NCI-H524 treated with DMSO at 0.1 percent for 48 hours (cell line): ENCODE measurements around the gene KCNC3.

Experiments
- DNase-seq: peaks from one replicate; lab custom pipeline; 2025; lab: John Stamatoyannopoulos, UW

KCNC3 gene

GRCh38 chr19:50329146-50329925 lies at the start of gene KCNC3:
Gene KCNC3 (minus strand): TSS chr19:50329377. CDS start chr19:50329082, 295 bp downstream.
- DNase-seq: peak; percentile 40

- DNase-seq: no peak
Observed at GRCh38 chr19:50378863-50379236, 49.7 kb upstream of the KCNC3 start.

- no peak for DNase-seq
Observed at GRCh38 chr19:50378169-50378862, 49.1 kb upstream of the KCNC3 start.

- no peak for DNase-seq
Observed at GRCh38 chr19:50377517-50377916, 48.3 kb upstream of the KCNC3 start.

- DNase-seq: no peak
Observed at GRCh38 chr19:50377051-50377461, 47.9 kb upstream of the KCNC3 start.

DNA sequence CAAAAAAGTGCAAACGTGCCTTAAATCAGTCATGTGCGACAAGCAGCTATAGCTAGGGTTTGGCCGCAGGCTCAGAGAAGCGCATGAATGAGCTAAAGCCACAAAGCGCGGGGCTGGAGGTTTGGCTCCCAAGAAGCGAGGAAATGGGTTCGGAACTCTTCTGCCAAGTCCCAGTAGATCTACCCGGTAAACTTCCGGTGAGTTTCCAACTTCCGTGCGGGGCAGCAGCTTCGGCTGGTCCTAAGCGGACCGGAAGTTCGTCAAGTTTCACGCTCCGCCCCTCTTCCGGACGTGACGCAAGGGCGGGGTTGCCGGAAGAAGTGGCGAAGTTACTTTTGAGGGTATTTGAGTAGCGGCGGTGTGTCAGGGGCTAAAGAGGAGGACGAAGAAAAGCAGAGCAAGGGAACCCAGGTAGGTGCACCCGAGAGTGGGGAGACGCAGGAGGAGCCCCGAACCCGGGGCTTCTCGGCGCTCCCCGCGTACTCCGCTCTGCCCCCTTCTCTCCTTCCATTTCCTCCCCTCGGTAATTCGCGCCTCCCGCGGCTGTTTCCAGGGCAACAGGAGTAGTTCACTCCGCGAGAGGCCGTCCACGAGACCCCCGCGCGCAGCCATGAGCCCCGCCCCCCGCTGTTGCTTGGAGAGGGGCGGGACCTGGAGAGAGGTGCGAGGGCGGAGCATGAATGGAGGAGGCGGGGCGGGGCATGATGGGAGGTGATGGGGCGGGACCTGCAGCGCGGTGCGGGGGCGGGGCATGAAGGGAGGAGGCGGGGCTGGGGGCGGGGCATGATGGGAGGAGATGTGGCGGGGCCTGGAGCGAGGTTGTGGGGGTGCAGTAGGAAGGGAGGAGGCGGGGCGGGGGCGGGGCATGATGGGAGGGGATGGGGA lies 47.2 kb upstream of the KCNC3 start, which contains the start of gene NR1H2:
Gene NR1H2, plus strand, starts transcription at position 292 of the 885 bp plus-strand sequence. CDS start 1,149 bp downstream, outside the sequence.
- peak; percentile 84 for DNase-seq

DNA sequence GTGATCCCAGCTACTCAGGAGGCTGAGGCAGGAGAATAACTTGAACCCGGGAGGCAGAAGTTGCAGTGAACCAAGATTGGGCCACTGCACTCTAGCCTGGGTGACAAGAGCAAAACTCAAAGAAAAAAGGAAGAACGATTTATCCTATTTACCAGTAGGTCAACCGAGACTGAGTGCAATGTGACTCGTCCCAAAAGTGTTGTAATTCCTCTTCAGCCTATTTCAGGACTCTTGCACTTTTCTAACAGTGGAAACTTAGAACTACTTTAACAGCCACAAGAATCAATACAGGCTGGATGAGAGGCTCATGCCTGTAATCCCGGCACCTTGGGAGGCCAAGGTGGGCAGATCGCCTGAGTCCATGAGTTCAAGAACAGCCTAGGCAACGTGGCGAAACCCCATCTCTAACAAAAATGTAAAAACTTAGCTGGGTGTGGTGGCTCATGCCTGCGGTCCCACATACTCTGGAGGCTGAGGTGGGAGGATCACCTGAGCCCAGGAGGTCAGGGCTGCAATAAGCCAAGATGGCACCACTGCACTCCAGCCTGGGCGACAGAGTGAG lies 42.8 kb upstream of the KCNC3 start:
- DNase-seq: no peak

GRCh38 chr19:50368649-50369570 lies 39.7 kb upstream of the KCNC3 start:
- DNase-seq: no peak

DNA sequence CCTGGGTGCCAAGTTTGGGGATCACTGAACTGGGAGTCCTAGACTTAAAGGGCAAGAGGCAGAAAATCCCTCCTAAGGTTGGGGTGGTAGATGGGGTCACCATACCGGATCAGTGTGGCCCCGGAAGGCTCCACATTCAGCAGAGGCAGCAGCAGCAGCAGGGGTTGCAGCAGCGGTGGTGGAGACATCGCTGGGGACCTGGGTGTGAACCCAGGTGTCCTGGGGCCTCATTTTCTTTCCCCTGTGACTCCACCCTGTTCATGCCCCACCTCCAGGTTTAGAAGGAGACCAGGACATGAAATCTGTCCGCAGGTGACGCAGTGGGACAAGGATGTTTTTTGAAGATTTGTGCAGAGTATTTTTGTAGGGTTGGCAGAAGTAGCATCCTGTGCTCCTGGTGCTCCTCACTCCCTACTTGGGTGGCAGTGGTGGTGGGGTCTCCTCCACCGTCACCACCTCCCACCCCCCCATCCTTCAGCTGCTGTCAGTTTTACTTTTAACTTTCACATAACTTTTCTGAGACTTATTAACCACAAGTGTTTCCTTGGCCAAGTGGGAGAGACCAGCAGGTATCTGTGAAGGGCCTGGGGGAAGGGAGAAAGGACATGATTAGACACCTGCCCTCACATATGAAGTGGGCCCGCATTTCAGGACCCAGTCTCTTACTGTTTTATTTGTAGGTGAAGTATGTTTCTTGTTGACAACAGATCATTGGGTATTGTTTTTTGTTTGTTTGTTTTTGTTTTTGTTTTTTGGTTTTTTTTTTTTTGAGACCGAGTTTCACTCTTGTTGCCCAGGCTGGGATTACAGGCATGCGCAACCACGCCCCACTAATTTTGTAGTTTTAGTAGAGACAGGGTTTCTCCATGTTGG lies 36.5 kb upstream of the KCNC3 start, which contains the start of gene NAPSA:
Gene NAPSA, minus strand, starts transcription at position 206 of the 873 bp plus-strand sequence. Its CDS starts 18 bp downstream, at position 188.
- DNase-seq: no peak

GRCh38 chr19:50362656-50363424 lies 33.7 kb upstream of the KCNC3 start:
- DNase-seq: no peak

DNA sequence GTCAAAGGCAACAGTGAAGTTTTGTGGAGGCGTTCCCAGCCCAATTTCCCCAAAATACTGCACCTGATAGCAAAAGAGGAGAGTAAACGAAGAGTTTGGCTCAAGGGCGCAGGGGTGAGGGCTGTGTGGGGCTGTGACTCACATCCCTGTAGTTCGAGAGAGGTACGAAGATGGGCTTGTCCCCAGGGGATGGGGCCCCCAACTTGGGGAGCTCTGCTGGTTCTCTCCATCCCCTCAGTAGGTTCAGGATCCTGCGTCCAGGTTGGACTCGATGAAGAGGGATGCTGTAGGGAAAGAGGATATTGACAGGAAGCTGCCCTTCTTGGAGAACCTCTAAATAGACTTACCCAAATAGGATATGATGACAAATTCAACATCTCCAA lies 32.8 kb upstream of the KCNC3 start:
- DNase-seq: no peak

GRCh38 chr19:50361290-50362029 lies 32.3 kb upstream of the KCNC3 start:
- no peak for DNase-seq

DNA sequence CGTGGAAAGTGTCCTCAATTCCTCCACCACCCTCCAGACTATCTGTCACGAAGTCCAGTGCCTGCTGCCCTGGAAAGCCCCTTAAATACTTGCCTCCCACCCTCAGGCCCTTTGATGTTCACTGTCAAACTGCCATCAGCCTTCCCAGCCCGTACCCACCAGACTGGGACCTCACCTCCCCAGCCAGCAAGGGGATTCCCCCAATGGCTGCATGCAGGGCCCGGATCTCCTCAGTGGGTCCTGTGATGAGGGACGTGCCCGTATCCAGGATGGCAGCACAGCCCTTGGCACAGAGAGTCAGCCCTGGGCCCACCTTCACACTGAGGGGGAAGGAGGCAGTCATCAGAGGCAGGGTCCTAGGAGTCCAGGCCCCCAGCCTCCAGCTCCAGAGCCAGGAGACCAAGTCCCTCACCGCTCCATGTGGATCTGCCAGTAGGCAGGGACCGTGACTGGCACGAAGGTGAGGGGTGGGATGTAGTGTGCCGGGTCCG lies 30.2 kb upstream of the KCNC3 start:
- DNase-seq: no peak

DNA sequence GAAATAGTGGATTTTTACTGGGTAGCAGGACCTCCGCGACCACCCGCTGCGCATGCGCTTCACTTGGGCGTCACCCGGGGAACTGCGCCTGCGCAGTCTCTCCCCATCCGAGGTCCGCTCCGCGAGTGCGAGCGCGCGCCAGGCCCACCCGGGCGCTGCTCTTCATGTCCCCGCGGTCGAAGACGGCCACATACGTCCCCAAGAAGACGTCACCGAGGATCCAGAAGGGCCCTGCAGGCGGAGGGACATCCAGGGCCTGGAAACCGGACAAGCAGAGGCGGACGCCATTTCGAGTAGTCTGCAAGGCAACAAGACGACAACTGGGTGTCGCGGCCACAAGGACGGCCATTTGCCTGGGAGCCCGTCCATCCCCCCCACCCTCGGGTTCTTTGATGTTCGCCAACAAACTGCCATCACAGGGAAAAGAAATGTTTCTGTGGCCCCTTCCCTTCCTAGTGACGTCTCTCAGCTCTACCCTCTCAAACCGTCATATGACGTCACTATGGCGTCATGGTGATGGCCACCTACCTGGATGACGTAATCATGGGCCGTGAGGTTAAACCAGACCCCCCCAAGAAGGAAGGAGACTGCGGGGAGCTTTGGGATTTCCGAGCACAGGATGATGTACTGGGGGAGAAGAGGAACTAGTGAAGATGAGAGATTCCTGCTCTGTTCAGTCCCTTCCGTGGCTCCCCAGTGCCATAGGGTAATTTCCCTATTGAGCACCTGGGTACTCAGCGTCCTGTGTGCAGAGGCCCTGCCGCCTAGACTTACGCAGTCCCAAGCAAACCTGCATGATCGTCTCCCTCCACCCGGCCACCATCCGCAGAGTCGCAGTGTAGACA lies 29.5 kb upstream of the KCNC3 start:
- no peak for DNase-seq

GRCh38 chr19:50357178-50358100 lies 28.3 kb upstream of the KCNC3 start:
- DNase-seq: no peak

- no peak for DNase-seq
Observed at GRCh38 chr19:50356691-50357177, 27.6 kb upstream of the KCNC3 start.
